HG02852 (cell line): Measurements from ENCODE around the gene HOXD11.

ENCODE experiments used
- ATAC-seq: cut with Tn5 transposase; IDR thresholded peaks from one replicate; pipeline ENCODE4 v1.9.1; 2021; ENCODE audit warnings: mild to moderate bottlenecking, moderate library complexity; ENCODE audit not compliant: unreplicated experiment

The HOXD11 gene

GRCh38 chr2:176105078-176105729, 1.9 kb upstream of the HOXD11 start:
- no peak for ATAC-seq

GRCh38 chr2:176105730-176106580, 1.1 kb upstream of the HOXD11 start:
- no peak for ATAC-seq

GRCh38 chr2:176107731-176108181, 676 bp downstream of the HOXD11 start:
- no peak for ATAC-seq

GRCh38 chr2:176109192-176109901, 2.3 kb downstream of the HOXD11 start:
- no peak for ATAC-seq

- no peak for ATAC-seq
These were observed 2.9 kb downstream of the HOXD11 start for GRCh38 chr2:176109946-176110345.

GRCh38 chr2:176110415-176111308, 3.6 kb downstream of the HOXD11 start:
- no peak for ATAC-seq

- no peak for ATAC-seq
These were observed 4.2 kb downstream of the HOXD11 start for GRCh38 chr2:176111309-176111663.

GRCh38 chr2:176111846-176112374, 4.8 kb downstream of the HOXD11 start:
- no peak for ATAC-seq

- ATAC-seq: no peak
These were observed 5.6 kb downstream of the HOXD11 start for GRCh38 chr2:176112375-176113302.

- ATAC-seq: no peak
These were observed 7.2 kb downstream of the HOXD11 start for GRCh38 chr2:176114120-176114929.

GRCh38 chr2:176114930-176115625, 8.0 kb downstream of the HOXD11 start:
- ATAC-seq: no peak

GRCh38 chr2:176115883-176116813, 9.1 kb downstream of the HOXD11 start, which contains the start of gene HOXD10:
Gene HOXD10, plus strand, starts transcription at chr2:176116778. Its CDS starts 56 bp downstream, at chr2:176116834.
- ATAC-seq: no peak

GRCh38 chr2:176117162-176117822, 10.2 kb downstream of the HOXD11 start:
- no peak for ATAC-seq

GRCh38 chr2:176117823-176118371, 10.8 kb downstream of the HOXD11 start:
- no peak for ATAC-seq

- ATAC-seq: no peak
These were observed 11.7 kb downstream of the HOXD11 start for GRCh38 chr2:176118601-176119339.
